CD4-positive, alpha-beta T cell treated with Interleukin-21 for 1 hour (primary cell): ENCODE results near the gene PBX1.

Source experiments
- DNase-seq: peaks from one replicate; pipeline ENCODE4 v3.0.0-alpha.2; 2020

PBX1 gene

GRCh38 chr1:164765992-164766720 lies 207.2 kb downstream of the PBX1 start:
- no peak for DNase-seq

GRCh38 chr1:164767752-164768402 lies 208.9 kb downstream of the PBX1 start:
- no peak for DNase-seq

- DNase-seq = no peak
These were observed 209.6 kb downstream of the PBX1 start for GRCh38 chr1:164768619-164769018.

- no peak for DNase-seq
These were observed 210.6 kb downstream of the PBX1 start for GRCh38 chr1:164769486-164770130.

- DNase-seq = no peak
These were observed 211.1 kb downstream of the PBX1 start for GRCh38 chr1:164770131-164770529.

- DNase-seq = no peak
These were observed 212.1 kb downstream of the PBX1 start for GRCh38 chr1:164771041-164771618.

GRCh38 chr1:164771619-164772361 lies 212.8 kb downstream of the PBX1 start:
- DNase-seq = no peak

GRCh38 chr1:164772635-164773034 lies 213.7 kb downstream of the PBX1 start:
- DNase-seq = no peak

GRCh38 chr1:164773102-164773501 lies 214.1 kb downstream of the PBX1 start:
- no peak for DNase-seq

- no peak for DNase-seq
These were observed 215.4 kb downstream of the PBX1 start for GRCh38 chr1:164774413-164774812.

GRCh38 chr1:164774819-164775654 lies 216.1 kb downstream of the PBX1 start:
- no peak for DNase-seq

- no peak for DNase-seq
These were observed 218.5 kb downstream of the PBX1 start for GRCh38 chr1:164777518-164777917.

- no peak for DNase-seq
These were observed 220.4 kb downstream of the PBX1 start for GRCh38 chr1:164779376-164779775.

GRCh38 chr1:164780111-164780812 lies 221.3 kb downstream of the PBX1 start:
- no peak for DNase-seq

GRCh38 chr1:164780863-164781262 lies 221.9 kb downstream of the PBX1 start:
- no peak for DNase-seq

- DNase-seq = no peak
These were observed 223.0 kb downstream of the PBX1 start for GRCh38 chr1:164781972-164782371.

- DNase-seq = no peak
These were observed 225.0 kb downstream of the PBX1 start for GRCh38 chr1:164783778-164784555.

- no peak for DNase-seq
These were observed 226.0 kb downstream of the PBX1 start for GRCh38 chr1:164784960-164785359.

GRCh38 chr1:164785841-164786534 lies 227.0 kb downstream of the PBX1 start:
- no peak for DNase-seq
